K562 (cell line): Measurements from ENCODE around the gene C1orf116. TPM values are rescaled to one million over a fixed set of nuclear protein-coding genes. Genes with fewer than 3 reads are reported as not detected.
A peak's percentile ranks its signal among the peaks of the same experiment; 100 is the strongest.

Source experiments
- ATAC-seq: fragments of 200-7000 bp; cut with Tn5 transposase; 3 replicates; pipeline ENCODE4 v1.9.1; 2020; ENCODE audit warnings: moderate library complexity
- BruUV-seq: library from RNA; stranded (reverse); fragments of 400-500 nt; replicated peaks from 2 replicates; lab custom pipeline; 2021; lab: Mats Ljungman, UMichigan
- CTCF ChIA-PET: fragments of 300-600 bp; formaldehyde crosslinking; extraction: SDS; loops from one replicate; lab custom pipeline; 2021; ENCODE audit warnings: low intra/inter-chr PET ratio; lab: Yijun Ruan, JAX
- POLR2A ChIA-PET: fragments of 300-600, 350-650 bp; sonication (Branson Sonifier 250); formaldehyde crosslinking; extraction: SDS; loops from one replicate; lab custom pipeline; 2021; ENCODE audit warnings: antibody characterized with exemption, inconsistent platforms; lab: Yijun Ruan, JAX
- DNase-seq, 4 experiments: peaks; one replicate each; pipeline versions ENCODE4 v3.0.0 to v3.0.0-alpha.2; 2011 to 2018; ENCODE audit warnings: low spot score in 3 of 4, mixed read lengths in 3 of 4; ENCODE audit errors: extremely low read depth in 1 of 4
- FAIRE-seq: peaks from 2 replicates; lab custom pipeline; 2011; peaks lifted over from hg19 to GRCh38; lab: Jason Lieb, UNC
- H2AFZ ChIP-seq: 2 replicates; pipeline ENCODE4 v1.6.0; 2011; ENCODE audit warnings: low read depth, low read length, control low read depth, inconsistent platforms
- H3K27ac ChIP-seq: fragments of 200-600 bp; 3 replicates; pipeline ENCODE4 v1.8.0; 2011; ENCODE audit warnings: low read depth, mild to moderate bottlenecking, control low read depth, inconsistent platforms, low read length, moderate library complexity, mixed read lengths; ENCODE audit errors: extremely low read depth
- H3K27me3 ChIP-seq, 2 experiments: fragments of 300-600 bp in 1 of 2; 2 replicates in 1 of 2; 3 replicates in 1 of 2; pipeline versions ENCODE4 v1.6.0 to v1.8.0; 2011; ENCODE audit warnings: inconsistent platforms in 2 of 2, low read length in 2 of 2, mild to moderate bottlenecking in 1 of 2, mixed read lengths in 1 of 2, moderate library complexity in 1 of 2; ENCODE audit not compliant: control insufficient read depth in 2 of 2, insufficient read depth in 2 of 2
- H3K36me3 ChIP-seq: fragments of 300-600 bp; 3 replicates; pipeline ENCODE4 v1.8.0; 2011; ENCODE audit warnings: mild to moderate bottlenecking, low read length, inconsistent platforms; ENCODE audit not compliant: control insufficient read depth, insufficient read depth
- H3K4me1 ChIP-seq, 2 experiments: fragments of 200-600 bp in 1 of 2; replicated peaks in 1 of 2; 2 replicates in 1 of 2; 3 replicates in 1 of 2; pipeline versions ENCODE4 v1.5.1 to v1.8.0; 2011; ENCODE audit warnings: inconsistent platforms in 2 of 2, low read length in 2 of 2, mild to moderate bottlenecking in 1 of 2, mixed read lengths in 1 of 2, moderate library complexity in 1 of 2; ENCODE audit not compliant: control insufficient read depth in 2 of 2, insufficient read depth in 2 of 2
- H3K4me2 ChIP-seq: 2 replicates; pipeline ENCODE4 v1.6.1; 2011; ENCODE audit warnings: low read length, control low read depth, inconsistent platforms, mixed read lengths; ENCODE audit not compliant: insufficient read depth
- H3K4me3 ChIP-seq: fragments of 200-600 bp; sonication (generic), shearing (Covaris generic); 2 replicates; pipeline ENCODE4 v1.5.1; 2016; ENCODE audit warnings: control low read depth, inconsistent platforms
- H3K79me2 ChIP-seq: fragments of 200-600 bp; 3 replicates; pipeline ENCODE4 v1.8.0; 2011; ENCODE audit warnings: low read length, inconsistent platforms; ENCODE audit not compliant: control insufficient read depth, insufficient read depth
- H3K9ac ChIP-seq, 2 experiments: 2 replicates each; pipeline versions ENCODE4 v1.6.0 to v1.6.1; 2011; ENCODE audit warnings: low read depth in 2 of 2, low read length in 2 of 2, control low read depth in 1 of 2, inconsistent platforms in 1 of 2, mild to moderate bottlenecking in 1 of 2, mixed read lengths in 1 of 2; ENCODE audit not compliant: insufficient read depth in 1 of 2
- H3K9me1 ChIP-seq: one replicate; pipeline ENCODE4 v1.6.0; 2011; ENCODE audit warnings: inconsistent platforms, mild to moderate bottlenecking, low read length, moderate library complexity; ENCODE audit not compliant: control insufficient read depth, insufficient read depth
- H3K9me3 ChIP-seq: replicated peaks from 2 replicates; pipeline ENCODE4 v1.5.1; 2011; ENCODE audit warnings: low read depth, low read length, inconsistent platforms; ENCODE audit not compliant: control insufficient read depth, insufficient read depth
- H4K20me1 ChIP-seq: replicated peaks from 2 replicates; pipeline ENCODE4 v1.6.1; 2011; ENCODE audit warnings: low read length, inconsistent platforms, mixed read lengths; ENCODE audit not compliant: control insufficient read depth, insufficient read depth
- FOXK2 ChIP-seq, 2 experiments: fragments of 450-650 bp; IDR thresholded peaks in 1 of 2; conservative IDR thresholded peaks in 1 of 2; 2 replicates each; pipeline ENCODE4 v1.6.1; 2016; ENCODE audit warnings: low read depth in 2 of 2, mild to moderate bottlenecking in 1 of 2
- KDM2B ChIP-seq: fragments of 250-450 bp; sonication (Bioruptor Pico); IDR thresholded peaks from 2 replicates; pipeline ENCODE4 v1.8.0; 2021; ENCODE audit warnings: mild to moderate bottlenecking, moderate library complexity
- NR2C2 ChIP-seq, 2 experiments: fragments of 200-800 bp in 1 of 2; sonication (Bioruptor generic) in 1 of 2; sonication (generic) in 1 of 2; formaldehyde crosslinking in 1 of 2; IDR thresholded peaks; 2 replicates each; pipeline versions ENCODE4 v1.6.1 to v1.8.0; 2016 to 2022; ENCODE audit warnings: mild to moderate bottlenecking in 1 of 2, missing compliant biosample characterization in 1 of 2, missing genetic modification characterization in 1 of 2, missing genetic modification reagents in 1 of 2
- REST ChIP-seq, 2 experiments: fragments of 450-650 bp; formaldehyde crosslinking in 1 of 2; IDR thresholded peaks; 2 replicates each; pipeline versions ENCODE4 v1.4.0 to v1.6.1; 2014 to 2020; ENCODE audit warnings: mild to moderate bottlenecking in 2 of 2, borderline replicate concordance in 1 of 2, low read depth in 1 of 2
- ZNF592 ChIP-seq: fragments of 450-650 bp; IDR thresholded peaks from 2 replicates; pipeline ENCODE4 v1.6.1; 2017; ENCODE audit warnings: antibody characterized with exemption, mild to moderate bottlenecking
- WGBS: fragments of 100-300 bp; shearing (Covaris generic); methylation state at CpG from one replicate; pipeline ENCODE4 v1.1.6; 2016; ENCODE audit warnings: low coverage, mixed read lengths; ENCODE audit not compliant: insufficient coverage; ENCODE audit errors: missing lambda C conversion rate; 5-methylcytosine and 5-hydroxymethylcytosine counted together
- in situ Hi-C: fragments of 300-500 bp; cut with MboI; formaldehyde crosslinking; loops from 4 replicates; pipeline ENCODE4 v1.15.0; 2018; ENCODE audit warnings: inconsistent platforms, mixed read lengths
- intact Hi-C: fragments of 100-400 bp; cut with micrococcal nuclease; formaldehyde crosslinking; loops from 2 replicates; pipeline ENCODE4 v1.14.2; 2022
- polyA plus RNA-seq, 8 experiments: library from polyadenylated mRNA; depleted of rRNA in 4 of 8; stranded (reverse) in 5 of 8; unstranded in 3 of 8; fragments of >200 nt; fragmentation: Nextera tagmentation in 2 of 8; fragmentation: Illumina TruSeq in 1 of 8; extraction: Ambion mirVana in 2 of 8; extraction: Trizol in 1 of 8; gene quantifications; 2 replicates each; pipeline versions ENCODE4 v1.2.1 to v1.2.3, GENCODE V29; 2011 to 2014; ENCODE audit warnings: inconsistent platforms in 1 of 8, missing spikeins in 1 of 8
- total RNA-seq, 7 experiments: library from RNA; depleted of rRNA in 6 of 7; stranded (reverse); fragments of >200 nt in 6 of 7; fragmentation: Illumina TruSeq in 2 of 7; extraction: Trizol in 2 of 7; gene quantifications; 2 replicates each; pipeline versions ENCODE4 v1.2.1 to v1.2.3, GENCODE V29; 2011 to 2021; ENCODE audit warnings: low replicate concordance in 1 of 7

The C1orf116 gene
- total and polyA plus RNA-seq, 9 of the 15 experiments (the other 6 are each of a cell fraction or from before 2014, with no cell fraction given) = 0.62 to 3.0 (median 0.95) TPM

- WGBS = 25% methylated on average over 6 of the region's 6 CpGs
- H4K20me1 ChIP-seq = no peaks in the 10 kb centered on the region
- H3K4me1 ChIP-seq = peaks cover 0 to 10% of the 10 kb centered on the region in 2 experiments; a peak in 2 of 5 replicates
- H2AFZ ChIP-seq = no peak overlapping the region
- FAIRE-seq = peak; percentile 95
- no peak overlapping the region for H3K27ac ChIP-seq
- H3K79me2 ChIP-seq = no peaks in the 10 kb centered on the region
- ChIA-PET CTCF (interaction anchor here (0.6 to 3.0 kb wide), 12 partner anchors 27 to 616 kb away, joined by 3 to 34 read pairs (median 4); partner anchors contain the start of gene YOD1), POLR2A (interaction anchor here (0.6 to 1.2 kb wide), 2 partner anchors 12 to 441 kb away, joined by 3 read pairs; no protein-coding TSS in a partner anchor)
- DNase-seq = peak; percentile 79 to 91 (median 82)
- no peaks in the 10 kb centered on the region for H3K27me3 ChIP-seq
- H3K4me2 ChIP-seq = no peak overlapping the region
- in situ Hi-C loops = loop anchor here (10.0 kb wide), 1 partner anchor 143 kb away; no protein-coding TSS in a partner anchor
- no peaks in the 10 kb centered on the region for H3K9me1 ChIP-seq
- intact Hi-C loops = loop anchor here (1.0 to 10.0 kb wide), 8 partner anchors 27 to 603 kb away; partner anchors contain the start of gene IKBKE
- no peak overlapping the region for H3K9ac ChIP-seq
- H3K36me3 ChIP-seq = peaks cover 8% of the 10 kb centered on the region; the same call in 1 of the 3 replicates
- ATAC-seq = peak; percentile 96
- BruUV-seq = no TSS peak
- no peaks in the 10 kb centered on the region for H3K9me3 ChIP-seq
- H3K4me3 ChIP-seq = no peak overlapping the region
- peak in 1 of 2 experiments; percentile 48; a peak in 1 of 4 replicates for TF ChIP-seq FOXK2 (conservative IDR thresholded peaks at IDR 0.05 in 1 of 2, IDR thresholded peaks at IDR 0.05 in 1 of 2; ENCODE audit: low read depth in 2 of 2)
- 0 out of 2 replicates have a peak, but pooled peaks have one; percentile 7 for TF ChIP-seq KDM2B (CRISPR knock-in tag)
- TF ChIP-seq ZNF592 = peak; percentile 51; the same call in 1 of the 2 replicates
- no peak for TF ChIP-seq NR2C2 (CRISPR knock-in tag; IDR thresholded peaks at IDR 0.05)
- no peak for TF ChIP-seq NR2C2 (tag; IDR thresholded peaks at IDR 0.05)
- TF ChIP-seq REST (IDR thresholded peaks at IDR 0.05; ENCODE audit: borderline replicate concordance) = peak; percentile 91
- TF ChIP-seq REST (CRISPR knock-in tag; IDR thresholded peaks at IDR 0.05; ENCODE audit: low read depth) = no peak
Measured at GRCh38 chr1:207077470-207078377, 45.2 kb upstream of the C1orf116 start.
